Fibroblast of lung (primary cell): ENCODE data around the gene BLOC1S1. TPM values are rescaled to one million over a fixed set of nuclear protein-coding genes. Genes with fewer than 3 reads are reported as not detected.

Experiments
- DNase-seq, 2 donors: peaks; one replicate each; pipeline versions ENCODE4 v3.0.0 to v3.0.0-alpha.2; 2010; ENCODE audit warnings: low read depth in 2 of 2
- H2AFZ ChIP-seq: 2 replicates; pipeline ENCODE4 v1.5.1; 2012; ENCODE audit warnings: low read length, control low read depth, inconsistent platforms
- H3K27ac ChIP-seq: 2 replicates; pipeline ENCODE4 v1.5.1; 2011; ENCODE audit warnings: low read length, control low read depth; ENCODE audit not compliant: insufficient read depth
- H3K27me3 ChIP-seq: 2 replicates; pipeline ENCODE4 v1.5.1; 2011; ENCODE audit warnings: mild to moderate bottlenecking, low read length; ENCODE audit not compliant: control insufficient read depth, insufficient read depth
- H3K36me3 ChIP-seq: 2 replicates; pipeline ENCODE4 v1.5.1; 2011; ENCODE audit warnings: low read length; ENCODE audit not compliant: control insufficient read depth, insufficient read depth
- H3K4me1 ChIP-seq: 2 replicates; pipeline ENCODE4 v1.5.1; 2011; ENCODE audit warnings: low read length; ENCODE audit not compliant: control insufficient read depth, insufficient read depth; ENCODE audit errors: extremely low read depth
- H3K4me2 ChIP-seq: 2 replicates; pipeline ENCODE4 v1.5.1; 2011; ENCODE audit warnings: low read length, control low read depth; ENCODE audit not compliant: insufficient read depth; ENCODE audit errors: extremely low read depth
- H3K4me3 ChIP-seq, 4 experiments: fragments of 200-600 bp in 1 of 4; sonication (generic) in 1 of 4; replicated peaks in 1 of 4; 2 replicates each; pipeline ENCODE4 v1.5.1; 2011 to 2016; ENCODE audit warnings: low read length in 4 of 4, low read depth in 3 of 4, mild to moderate bottlenecking in 3 of 4, control low read depth in 2 of 4, inconsistent platforms in 1 of 4, mixed read lengths in 1 of 4; ENCODE audit not compliant: insufficient read depth in 1 of 4; ENCODE audit errors: control extremely low read depth in 1 of 4
- H3K79me2 ChIP-seq: 2 replicates; pipeline ENCODE4 v1.5.1; 2012; ENCODE audit warnings: mild to moderate bottlenecking, low read length, inconsistent platforms; ENCODE audit not compliant: control insufficient read depth, insufficient read depth
- H3K9ac ChIP-seq: 2 replicates; pipeline ENCODE4 v1.5.1; 2011; ENCODE audit warnings: mild to moderate bottlenecking, low read length, control low read depth; ENCODE audit not compliant: insufficient read depth
- H3K9me3 ChIP-seq: 2 replicates; pipeline ENCODE4 v1.5.1; 2012; ENCODE audit warnings: low read depth, low read length; ENCODE audit not compliant: control insufficient read depth, insufficient read depth
- H4K20me1 ChIP-seq: 2 replicates; pipeline ENCODE4 v1.5.1; 2011; ENCODE audit warnings: low read length; ENCODE audit not compliant: control insufficient read depth, insufficient read depth; ENCODE audit errors: extremely low read depth
- EZH2 ChIP-seq: IDR thresholded peaks from 2 replicates; pipeline ENCODE4 v1.5.1; 2012; ENCODE audit warnings: low read length, control low read depth, mild to moderate bottlenecking; ENCODE audit errors: missing control alignments
- polyA plus RNA-seq, 2 donors: library from polyadenylated mRNA; depleted of rRNA in 1 of 2; stranded (reverse) in 1 of 2; unstranded in 1 of 2; fragments of >200 nt; gene quantifications; 2 replicates each; pipeline ENCODE4 v1.2.1, GENCODE V29; 2011 to 2012; ENCODE audit warnings: missing spikeins in 1 of 2
- total RNA-seq: library from RNA; depleted of rRNA; stranded (reverse); fragments of >200 nt; gene quantifications from 2 replicates; pipeline ENCODE4 v1.2.1, GENCODE V29; 2014
- TF ChIP-seq, protein P1 (sequence below), 2 donors: IDR thresholded peaks in 1 of 2; conservative IDR thresholded peaks in 1 of 2; 1 replicate in 1 of 2; 2 replicates in 1 of 2; pipeline ENCODE4 v1.5.1; 2011 to 2012; ENCODE audit warnings: low read length in 2 of 2, control low read depth in 1 of 2, inconsistent platforms in 1 of 2, low read depth in 1 of 2, mild to moderate bottlenecking in 1 of 2

Gene BLOC1S1
- total and polyA plus RNA-seq, 2 donors (not counting 1 experiment from before 2014, with no cell fraction given): 103 to 163 TPM

DNA sequence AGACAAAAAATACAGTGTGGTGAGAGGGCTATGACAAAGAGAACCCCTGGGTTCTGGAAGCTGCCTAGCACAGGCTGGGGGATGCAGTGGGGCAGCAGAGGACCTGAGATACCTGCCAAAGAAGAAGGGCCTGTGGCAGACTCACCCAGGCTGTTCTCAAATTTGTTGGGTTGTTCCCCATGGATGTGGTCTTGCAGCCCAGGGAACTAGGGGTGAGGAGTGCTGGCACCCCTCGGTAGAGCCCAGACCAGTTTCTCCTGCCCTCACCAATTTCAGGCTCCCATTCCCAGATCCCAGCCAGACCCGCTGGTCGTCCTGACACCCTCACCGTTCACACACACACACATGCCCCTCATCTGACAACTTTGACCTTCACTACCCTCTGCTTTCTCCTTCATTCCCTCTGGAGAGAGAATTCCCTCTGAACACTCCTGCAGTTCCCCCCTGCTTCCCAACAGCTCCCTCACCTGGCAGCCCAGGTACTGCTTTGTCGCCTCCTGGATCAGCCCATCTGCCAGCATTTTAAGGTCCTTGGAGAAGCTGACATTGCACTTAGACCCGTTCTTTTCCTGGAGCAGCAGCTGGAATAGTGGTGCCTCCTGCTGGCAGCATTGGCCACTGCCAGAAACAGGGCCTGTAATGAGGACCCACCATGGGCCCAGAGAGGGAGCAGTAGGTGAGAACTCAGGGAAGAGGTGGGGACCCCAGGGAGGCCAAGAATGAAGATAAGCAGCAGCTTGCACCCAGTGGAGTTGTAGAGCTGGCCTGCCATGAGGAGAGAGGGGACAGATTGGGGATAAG lies 21.1 kb downstream of the BLOC1S1 start:
- Histone ChIP-seq H3K4me1 (peaks cover 9% of the 10 kb centered on the region), H3K4me2 (no peak overlapping the region), H3K4me3 (peak overlapping the region in 1 of 4 experiments; percentile 67), H3K79me2 (no peaks in the 10 kb centered on the region), H2AFZ (no peak overlapping the region), H3K27me3 (no peaks in the 10 kb centered on the region), H3K36me3 (no peaks in the 10 kb centered on the region), H3K27ac (no peak overlapping the region), H4K20me1 (no peaks in the 10 kb centered on the region), H3K9me3 (no peaks in the 10 kb centered on the region), H3K9ac (no peak overlapping the region)
- TF ChIP-seq EZH2: no peak
- TF ChIP-seq, protein P1, sequence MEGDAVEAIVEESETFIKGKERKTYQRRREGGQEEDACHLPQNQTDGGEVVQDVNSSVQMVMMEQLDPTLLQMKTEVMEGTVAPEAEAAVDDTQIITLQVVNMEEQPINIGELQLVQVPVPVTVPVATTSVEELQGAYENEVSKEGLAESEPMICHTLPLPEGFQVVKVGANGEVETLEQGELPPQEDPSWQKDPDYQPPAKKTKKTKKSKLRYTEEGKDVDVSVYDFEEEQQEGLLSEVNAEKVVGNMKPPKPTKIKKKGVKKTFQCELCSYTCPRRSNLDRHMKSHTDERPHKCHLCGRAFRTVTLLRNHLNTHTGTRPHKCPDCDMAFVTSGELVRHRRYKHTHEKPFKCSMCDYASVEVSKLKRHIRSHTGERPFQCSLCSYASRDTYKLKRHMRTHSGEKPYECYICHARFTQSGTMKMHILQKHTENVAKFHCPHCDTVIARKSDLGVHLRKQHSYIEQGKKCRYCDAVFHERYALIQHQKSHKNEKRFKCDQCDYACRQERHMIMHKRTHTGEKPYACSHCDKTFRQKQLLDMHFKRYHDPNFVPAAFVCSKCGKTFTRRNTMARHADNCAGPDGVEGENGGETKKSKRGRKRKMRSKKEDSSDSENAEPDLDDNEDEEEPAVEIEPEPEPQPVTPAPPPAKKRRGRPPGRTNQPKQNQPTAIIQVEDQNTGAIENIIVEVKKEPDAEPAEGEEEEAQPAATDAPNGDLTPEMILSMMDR (conservative IDR thresholded peaks at IDR 0.05 in 1 of 2, IDR thresholded peaks at IDR 0.05 in 1 of 2; ENCODE audit: low read depth in 1 of 2, low read length in 2 of 2): peak; percentile 89 to 95
- DNase-seq: peak; percentile 55 to 76

DNA sequence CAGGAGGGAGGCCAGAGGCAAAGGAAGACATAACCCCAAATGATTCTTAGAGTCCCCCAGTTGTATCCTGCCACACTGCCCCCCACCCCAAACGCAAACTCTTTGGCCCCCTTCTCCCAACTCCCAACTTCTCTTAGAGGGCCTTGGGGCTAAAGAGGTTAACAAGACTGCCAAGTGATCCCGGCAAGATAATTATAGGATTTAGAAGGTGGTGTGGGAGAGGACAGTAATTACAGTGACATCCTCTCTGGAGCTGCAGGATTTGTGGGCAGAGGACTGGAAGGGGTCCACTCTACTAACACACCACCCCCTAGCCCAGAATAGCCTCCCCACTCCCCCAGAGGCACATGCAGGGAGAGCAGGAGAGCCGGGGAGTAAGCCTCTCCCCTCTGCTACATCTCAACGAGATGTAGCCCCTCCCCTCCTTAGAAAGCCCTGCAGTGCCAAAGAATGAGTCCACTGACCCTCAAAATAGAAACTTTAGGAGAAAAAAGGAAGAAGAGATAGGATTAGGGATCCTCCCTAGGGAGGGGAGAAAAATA lies 21.8 kb downstream of the BLOC1S1 start:
- H3K9me3 ChIP-seq: no peaks in the 10 kb centered on the region
- peak overlapping the region; percentile 68 for H2AFZ ChIP-seq
- peak overlapping the region; percentile 55 for H3K27ac ChIP-seq
- no peaks in the 10 kb centered on the region for H3K36me3 ChIP-seq
- H4K20me1 ChIP-seq: no peaks in the 10 kb centered on the region
- peak overlapping the region; percentile 20 to 90 (median 64) for H3K4me3 ChIP-seq
- peaks cover 9% of the 10 kb centered on the region for H3K4me1 ChIP-seq
- no peaks in the 10 kb centered on the region for H3K27me3 ChIP-seq
- H3K9ac ChIP-seq: peak overlapping the region; percentile 16
- H3K4me2 ChIP-seq: peak overlapping the region; percentile 86
- TF ChIP-seq, protein P1 (conservative IDR thresholded peaks at IDR 0.05 in 1 of 2, IDR thresholded peaks at IDR 0.05 in 1 of 2; ENCODE audit: low read depth in 1 of 2, low read length in 2 of 2): peak in 1 of 2 donors; percentile 0
- TF ChIP-seq EZH2: no peak
- no peaks in the 10 kb centered on the region for H3K79me2 ChIP-seq
- no peak for DNase-seq

DNA sequence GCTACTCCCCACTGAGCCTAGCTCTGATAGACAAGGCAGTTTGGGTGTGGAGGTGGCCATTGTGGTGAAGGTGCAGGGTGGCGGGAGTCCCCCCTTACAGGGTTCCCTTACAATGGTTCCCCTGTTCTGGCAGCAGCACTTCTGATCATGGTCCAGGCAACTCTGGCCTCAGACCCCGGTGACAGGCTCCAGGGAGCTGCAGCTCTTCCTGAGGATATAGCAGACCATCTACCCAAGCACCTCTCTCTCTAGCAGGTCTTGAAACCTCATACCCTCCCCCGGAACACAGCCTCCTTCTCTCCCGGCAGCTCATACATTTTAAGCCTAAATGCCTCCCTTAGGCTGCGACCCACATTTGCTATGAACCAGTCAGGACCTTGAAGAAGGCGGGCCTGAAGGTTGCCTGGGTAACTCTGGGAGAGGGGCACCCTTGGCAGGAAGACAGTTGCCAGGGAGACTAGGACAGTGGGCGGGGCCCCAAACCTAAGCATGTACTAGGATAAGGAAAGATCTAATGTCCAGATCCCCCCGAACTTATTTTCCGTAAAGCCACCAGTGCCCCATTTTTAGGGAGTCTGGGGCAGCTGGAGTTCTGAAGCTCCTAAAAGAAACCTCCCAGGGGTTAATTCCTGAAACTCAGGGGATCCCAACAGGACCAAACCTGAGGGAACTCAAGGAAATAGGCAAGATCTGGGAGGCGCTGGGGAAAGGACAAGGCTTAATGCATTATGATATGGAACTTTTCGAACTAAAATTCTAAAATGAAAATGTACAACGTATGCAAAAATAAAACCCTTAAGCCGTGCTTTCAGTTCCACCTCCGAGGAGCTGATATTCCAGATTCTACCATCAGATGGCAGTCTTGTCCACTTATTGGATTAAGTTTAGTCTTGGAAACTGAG lies 22.5 kb downstream of the BLOC1S1 start:
- no peaks in the 10 kb centered on the region for H3K79me2 ChIP-seq
- peak; percentile 86 to 91 for DNase-seq
- H3K4me2 ChIP-seq: peak overlapping the region; percentile 86
- H3K4me1 ChIP-seq: peaks cover 9% of the 10 kb centered on the region
- peak overlapping the region; percentile 68 for H2AFZ ChIP-seq
- no peaks in the 10 kb centered on the region for H3K9me3 ChIP-seq
- H3K27me3 ChIP-seq: no peaks in the 10 kb centered on the region
- H3K9ac ChIP-seq: peak overlapping the region; percentile 33
- H3K4me3 ChIP-seq: peak overlapping the region; percentile 58 to 90 (median 64)
- H3K36me3 ChIP-seq: no peaks in the 10 kb centered on the region
- peak overlapping the region; percentile 55 for H3K27ac ChIP-seq
- TF ChIP-seq, protein P1 (conservative IDR thresholded peaks at IDR 0.05 in 1 of 2, IDR thresholded peaks at IDR 0.05 in 1 of 2; ENCODE audit: low read depth in 1 of 2, low read length in 2 of 2): peak; percentile 69 to 81
- no peak for TF ChIP-seq EZH2
- H4K20me1 ChIP-seq: no peaks in the 10 kb centered on the region
